ENCODE measurements around the gene THAP2. TPM values are rescaled to one million over a fixed set of nuclear protein-coding genes. Genes with fewer than 3 reads are reported as not detected.
"Not testable (repeated sequence)": the region's sequence is repeated elsewhere in the genome, so short reads cannot be mapped to it uniquely, and the experiment has no call there.

The THAP2 gene
- total and polyA plus RNA-seq, 7 donors: 3.1 to 5.5 (median 4.2) TPM

DNA sequence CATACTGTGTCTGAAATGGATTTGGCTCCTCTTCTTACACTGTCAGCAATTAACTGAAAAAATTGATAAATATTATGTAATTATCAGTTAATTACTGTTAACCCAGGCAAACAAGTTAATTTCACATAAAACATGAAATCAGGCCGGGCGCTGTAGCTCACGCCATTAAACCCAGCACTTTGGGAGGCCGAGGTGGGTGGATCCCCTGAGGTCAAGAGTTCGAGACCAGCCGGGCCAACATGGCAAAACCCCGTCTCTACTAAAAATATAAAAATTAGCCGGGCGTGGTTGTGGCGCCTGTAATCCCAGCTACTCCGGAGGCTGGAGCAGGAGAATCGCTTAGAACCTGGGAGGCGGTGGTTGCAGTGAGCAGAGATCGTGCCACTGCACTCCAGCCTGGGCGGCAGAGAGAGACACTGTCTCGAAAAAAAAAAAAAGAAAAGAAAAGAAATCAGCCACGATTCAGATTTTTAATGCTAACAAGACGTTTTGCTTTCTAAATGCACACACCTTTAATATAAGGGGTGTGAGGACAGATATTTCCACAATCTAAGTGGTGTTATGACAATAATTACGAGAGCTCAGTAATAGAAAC is 21.3 kb downstream of the THAP2 start:
- TF ChIP-seq POLR2AphosphoS5 (IDR thresholded peaks at IDR 0.05) (no peak), POLR2A (IDR thresholded peaks at IDR 0.05) (no peak), EP300 (IDR thresholded peaks at IDR 0.05) (no peak)
- TF ChIP-seq, protein P1, sequence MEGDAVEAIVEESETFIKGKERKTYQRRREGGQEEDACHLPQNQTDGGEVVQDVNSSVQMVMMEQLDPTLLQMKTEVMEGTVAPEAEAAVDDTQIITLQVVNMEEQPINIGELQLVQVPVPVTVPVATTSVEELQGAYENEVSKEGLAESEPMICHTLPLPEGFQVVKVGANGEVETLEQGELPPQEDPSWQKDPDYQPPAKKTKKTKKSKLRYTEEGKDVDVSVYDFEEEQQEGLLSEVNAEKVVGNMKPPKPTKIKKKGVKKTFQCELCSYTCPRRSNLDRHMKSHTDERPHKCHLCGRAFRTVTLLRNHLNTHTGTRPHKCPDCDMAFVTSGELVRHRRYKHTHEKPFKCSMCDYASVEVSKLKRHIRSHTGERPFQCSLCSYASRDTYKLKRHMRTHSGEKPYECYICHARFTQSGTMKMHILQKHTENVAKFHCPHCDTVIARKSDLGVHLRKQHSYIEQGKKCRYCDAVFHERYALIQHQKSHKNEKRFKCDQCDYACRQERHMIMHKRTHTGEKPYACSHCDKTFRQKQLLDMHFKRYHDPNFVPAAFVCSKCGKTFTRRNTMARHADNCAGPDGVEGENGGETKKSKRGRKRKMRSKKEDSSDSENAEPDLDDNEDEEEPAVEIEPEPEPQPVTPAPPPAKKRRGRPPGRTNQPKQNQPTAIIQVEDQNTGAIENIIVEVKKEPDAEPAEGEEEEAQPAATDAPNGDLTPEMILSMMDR (IDR thresholded peaks at IDR 0.05): no peak
- WGBS, 2 donors: 8 to 36% methylated on average over 19 of the region's 19 CpGs
- intact Hi-C loops (cut with DNase I): no loop called here
- Histone ChIP-seq H3K4me1 (peaks cover 0 to 34% (median 25%) of the 10 kb centered on the region in 4 donors), H3K36me3 (no peaks in the 10 kb centered on the region), H3K27ac (peak overlapping the region; percentile 91 to 95 (median 92)), H3K27me3 (no peaks in the 10 kb centered on the region), H3K4me3 (peak overlapping the region; percentile 71 to 85 (median 74)), H3K9me3 (no peaks in the 10 kb centered on the region)
- DNase-seq: no peak

DNA sequence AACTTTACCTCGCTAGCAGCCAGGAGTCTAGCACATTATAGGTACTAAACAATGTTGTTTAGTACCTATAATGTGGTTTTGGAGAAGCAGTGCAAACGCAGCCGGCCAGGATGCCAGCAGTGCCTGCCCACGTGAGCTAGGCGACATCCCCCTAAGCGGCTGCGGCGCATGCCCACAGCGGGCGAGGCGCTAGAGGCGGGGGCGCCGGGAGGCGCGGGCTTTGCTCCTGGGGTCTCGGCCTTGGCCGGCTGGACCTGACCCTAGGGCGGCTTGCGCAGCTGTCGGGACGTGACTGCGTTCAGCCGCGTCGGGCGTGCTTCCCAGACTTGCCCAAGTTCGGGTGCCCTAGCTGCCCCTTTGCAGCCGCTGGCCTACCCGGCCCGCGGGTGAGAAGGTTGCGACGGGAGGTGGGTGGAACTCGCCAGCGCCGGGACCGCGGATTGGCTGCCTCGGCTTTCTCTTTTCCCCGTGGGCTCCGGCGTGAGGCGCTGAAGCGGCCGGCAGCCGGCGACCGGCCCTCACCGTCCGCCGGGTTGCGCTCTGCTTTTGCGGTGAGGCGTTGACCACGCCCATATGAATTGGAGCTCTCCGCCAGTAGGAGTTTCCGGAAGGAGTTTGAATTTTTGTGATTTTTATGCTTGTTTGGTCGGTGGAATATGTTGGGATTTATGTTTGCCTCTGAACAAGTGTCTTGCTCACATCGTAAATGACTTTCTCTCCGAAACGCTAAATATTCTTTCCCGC is 22.0 kb downstream of the THAP2 start, which contains the start of gene TMEM19:
TSS of gene TMEM19 (plus strand) at position 169 of the 744 bp plus-strand sequence. CDS start 599 bp downstream, outside the sequence.
- Histone ChIP-seq H3K4me1 (peaks cover 0 to 34% (median 25%) of the 10 kb centered on the region in 4 donors), H3K4me3 (peak within 1 kb of the TSS; percentile 71 to 85 (median 74)), H3K27me3 (no peaks in the 10 kb centered on the region), H3K9me3 (no peaks in the 10 kb centered on the region), H3K27ac (peak within 1 kb of the TSS; percentile 91 to 95 (median 92)), H3K36me3 (no peaks in the 10 kb centered on the region)
- DNase-seq: peak; percentile 94
- 0% methylated on average over 63 of the region's 63 CpGs for WGBS, 2 donors
- intact Hi-C loops (cut with DNase I): loop anchor here (2.0 kb wide), 2 partner anchors 23 to 69 kb away; partner anchors contain the start of genes RAB21 and ZFC3H1
- TF ChIP-seq, protein P1 (IDR thresholded peaks at IDR 0.05): peak in 1 of 4 experiments; percentile 22
- no peak for TF ChIP-seq EP300 (IDR thresholded peaks at IDR 0.05)
- TF ChIP-seq POLR2AphosphoS5 (IDR thresholded peaks at IDR 0.05): peak; percentile 52 to 78 (median 68)
- peak; percentile 22 to 48 for TF ChIP-seq POLR2A (IDR thresholded peaks at IDR 0.05)

DNA sequence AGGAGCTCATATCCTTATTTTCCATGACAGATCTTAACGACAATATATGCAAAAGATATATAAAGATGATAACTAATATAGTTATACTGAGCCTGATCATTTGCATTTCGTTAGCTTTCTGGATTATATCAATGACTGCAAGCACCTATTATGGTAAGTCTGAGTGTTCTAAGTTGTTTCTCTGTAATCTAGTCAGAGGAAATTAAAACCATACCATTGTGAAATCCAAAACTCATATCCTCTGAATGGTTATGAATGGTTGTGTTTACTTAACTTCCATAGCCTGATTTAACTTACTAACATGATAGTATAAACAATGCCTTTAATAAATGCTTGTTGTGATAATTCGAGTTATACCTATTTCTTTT is 22.5 kb downstream of the THAP2 start:
- H3K36me3 ChIP-seq: no peaks in the 10 kb centered on the region
- H3K4me1 ChIP-seq: peaks cover 0 to 34% (median 25%) of the 10 kb centered on the region in 4 donors
- peak overlapping the region; percentile 71 to 85 (median 74) for H3K4me3 ChIP-seq
- DNase-seq: no peak
- no peaks in the 10 kb centered on the region for H3K27me3 ChIP-seq
- 2 to 13% methylated on average over 3 of the region's 3 CpGs for WGBS, 2 donors
- intact Hi-C loops (cut with DNase I): loop anchor here (2.0 kb wide), 2 partner anchors 24 to 68 kb away; partner anchors contain the start of genes RAB21 and ZFC3H1
- TF ChIP-seq EP300 (IDR thresholded peaks at IDR 0.05): no peak
- H3K9me3 ChIP-seq: no peaks in the 10 kb centered on the region
- H3K27ac ChIP-seq: peak overlapping the region; percentile 91 to 95 (median 92)

DNA sequence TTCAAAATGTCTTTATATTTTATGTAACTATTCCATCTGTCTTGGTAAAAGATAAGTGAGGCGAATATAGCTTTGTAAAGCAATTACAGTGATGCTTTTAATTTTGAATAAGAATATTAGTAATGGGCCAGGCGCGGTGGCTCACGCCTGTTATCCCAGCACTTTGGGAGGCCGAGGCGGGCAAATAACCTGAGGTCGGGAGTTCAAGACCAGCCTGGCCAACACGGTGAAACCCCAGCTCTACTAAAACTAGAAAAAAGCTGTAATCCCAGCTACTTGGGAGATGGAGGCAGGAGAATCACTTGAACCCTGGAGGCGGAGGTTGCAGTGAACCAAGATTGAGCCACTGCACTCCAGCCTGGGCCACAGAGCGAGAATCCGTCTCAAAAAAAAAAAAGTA is 23.1 kb downstream of the THAP2 start:
- not testable (repeated sequence) for H3K9me3 ChIP-seq, H3K27me3 ChIP-seq, DNase-seq, H3K36me3 ChIP-seq
- peak overlapping the region in 3 of 4 donors; percentile 91 to 95 (median 93) for H3K27ac ChIP-seq
- 29 to 87% methylated on average over 11 of the region's 11 CpGs for WGBS, 2 donors
- H3K4me3 ChIP-seq: peak overlapping the region; percentile 71 to 85 (median 74)
- H3K4me1 ChIP-seq: peaks cover 0 to 34% (median 25%) of the 10 kb centered on the region in 4 donors
- intact Hi-C loops (cut with DNase I): loop anchor here (2.0 kb wide), 2 partner anchors 24 to 68 kb away; partner anchors contain the start of genes RAB21 and ZFC3H1

DNA sequence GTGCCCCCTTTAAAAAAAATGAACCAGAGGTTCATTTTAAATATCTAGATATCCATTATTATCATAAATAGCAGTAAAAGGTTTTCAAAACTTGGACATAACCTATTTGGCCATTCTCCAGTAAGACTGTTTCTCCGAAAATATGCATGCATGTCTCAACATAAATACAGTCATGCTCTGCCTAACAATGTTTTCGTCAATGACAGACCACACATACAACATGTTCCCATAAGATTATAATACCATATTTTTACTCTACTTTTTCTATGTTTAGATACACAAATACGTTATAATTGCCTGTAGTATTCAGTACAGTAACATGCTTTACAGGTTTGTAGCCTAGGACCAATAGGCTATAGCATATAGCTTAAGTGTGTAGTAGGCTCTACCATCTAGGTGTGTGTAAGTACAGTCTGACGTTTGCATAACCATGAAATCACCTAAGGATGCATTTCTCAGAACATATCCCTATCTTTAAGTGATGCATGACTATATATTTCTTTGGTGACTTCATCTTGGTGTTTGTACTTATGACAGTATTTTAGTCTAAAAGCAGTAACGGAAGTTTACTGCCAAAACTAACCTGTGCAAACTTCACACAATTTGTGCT is 25.0 kb downstream of the THAP2 start:
- no peak overlapping the region for H3K27ac ChIP-seq
- intact Hi-C loops (cut with DNase I): no loop called here
- WGBS, 2 donors: 33 to 73% methylated on average over 5 of the region's 5 CpGs

More for the DNA sequence above, 25.0 kb downstream of the THAP2 start:
- Histone ChIP-seq H3K36me3 (no peaks in the 10 kb centered on the region), H3K27me3 (no peaks in the 10 kb centered on the region), H3K9me3 (no peaks in the 10 kb centered on the region), H3K4me1 (peaks cover 0 to 34% (median 25%) of the 10 kb centered on the region in 4 donors), H3K4me3 (no peak overlapping the region)
- no peak for DNase-seq
- TF ChIP-seq POLR2AphosphoS5 (IDR thresholded peaks at IDR 0.05) (no peak), EP300 (IDR thresholded peaks at IDR 0.05) (no peak), POLR2A (IDR thresholded peaks at IDR 0.05) (no peak)
- TF ChIP-seq, protein P1 (IDR thresholded peaks at IDR 0.05): no peak
